ENCODE data around the gene RBMY1A1.
"Not testable (repeated sequence)": the region's sequence is repeated elsewhere in the genome, so short reads cannot be mapped to it uniquely, and the experiment has no call there.

RBMY1A1 gene

DNA sequence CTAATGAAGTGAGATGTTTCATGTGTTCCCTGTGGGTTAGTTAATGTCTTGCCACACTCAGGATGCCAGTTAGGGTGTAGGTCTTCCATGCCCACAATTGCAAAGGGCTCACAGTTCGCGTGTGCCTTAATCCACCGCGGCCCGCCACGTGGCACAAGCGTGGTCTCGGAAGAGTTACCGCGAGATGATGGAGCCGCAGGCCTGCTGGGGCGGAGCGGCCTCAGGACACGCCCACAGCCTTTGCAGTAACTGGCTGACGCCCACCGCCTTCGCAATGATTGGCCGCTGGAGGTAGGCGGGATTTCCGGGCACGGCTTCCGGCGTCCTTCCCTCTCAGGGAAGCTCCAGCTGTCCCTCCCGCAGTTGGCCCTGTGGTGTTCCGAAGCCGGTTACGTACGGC, at the start of gene RBMY1A1:
Gene RBMY1A1, plus strand, starts transcription at position 301 of the 400 bp plus-strand sequence. CDS start 2,013 bp downstream, outside the sequence.
- DNase-seq: not testable (repeated sequence)

DNA sequence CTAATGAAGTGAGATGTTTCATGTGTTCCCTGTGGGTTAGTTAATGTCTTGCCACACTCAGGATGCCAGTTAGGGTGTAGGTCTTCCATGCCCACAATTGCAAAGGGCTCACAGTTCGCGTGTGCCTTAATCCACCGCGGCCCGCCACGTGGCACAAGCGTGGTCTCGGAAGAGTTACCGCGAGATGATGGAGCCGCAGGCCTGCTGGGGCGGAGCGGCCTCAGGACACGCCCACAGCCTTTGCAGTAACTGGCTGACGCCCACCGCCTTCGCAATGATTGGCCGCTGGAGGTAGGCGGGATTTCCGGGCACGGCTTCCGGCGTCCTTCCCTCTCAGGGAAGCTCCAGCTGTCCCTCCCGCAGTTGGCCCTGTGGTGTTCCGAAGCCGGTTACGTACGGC, 23.6 kb upstream of the RBMY1A1 start, which contains the start of gene RBMY1B:
Gene RBMY1B, plus strand, starts transcription at position 301 of the 400 bp plus-strand sequence. CDS start 2,013 bp downstream, outside the sequence.
- DNase-seq: not testable (repeated sequence)

DNA sequence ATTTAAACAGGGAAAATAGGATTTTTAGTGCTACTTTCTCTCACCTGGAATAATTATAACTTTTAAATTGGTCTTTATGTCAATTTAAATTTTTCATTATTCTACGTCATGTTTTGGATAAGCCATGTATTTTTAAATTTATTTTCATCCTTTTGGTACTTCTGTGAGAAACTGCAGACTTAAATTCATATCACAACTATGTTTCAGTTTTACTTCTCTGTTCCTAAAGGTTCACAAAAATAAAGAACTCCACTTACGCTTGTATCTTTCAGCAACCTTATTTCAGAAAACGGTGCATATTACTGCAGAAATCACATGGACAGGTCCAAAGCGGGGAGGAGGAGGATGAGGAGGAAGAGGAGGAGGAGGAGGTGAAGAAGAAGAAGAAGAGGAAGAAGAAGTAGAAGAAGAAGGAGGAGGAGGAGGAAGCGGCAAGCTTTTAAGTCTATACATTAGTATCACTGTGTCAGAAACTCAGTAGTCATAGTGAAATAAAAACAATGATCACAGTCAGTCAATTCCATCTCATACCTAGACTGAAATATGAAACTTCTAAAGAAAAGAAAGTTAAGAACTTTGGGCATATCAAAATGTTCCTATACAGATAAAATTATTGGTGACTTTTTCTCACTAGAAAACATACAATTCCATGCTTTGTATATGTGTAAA, 24.8 kb downstream of the RBMY1A1 start:
- DNase-seq: not testable (repeated sequence)

DNA sequence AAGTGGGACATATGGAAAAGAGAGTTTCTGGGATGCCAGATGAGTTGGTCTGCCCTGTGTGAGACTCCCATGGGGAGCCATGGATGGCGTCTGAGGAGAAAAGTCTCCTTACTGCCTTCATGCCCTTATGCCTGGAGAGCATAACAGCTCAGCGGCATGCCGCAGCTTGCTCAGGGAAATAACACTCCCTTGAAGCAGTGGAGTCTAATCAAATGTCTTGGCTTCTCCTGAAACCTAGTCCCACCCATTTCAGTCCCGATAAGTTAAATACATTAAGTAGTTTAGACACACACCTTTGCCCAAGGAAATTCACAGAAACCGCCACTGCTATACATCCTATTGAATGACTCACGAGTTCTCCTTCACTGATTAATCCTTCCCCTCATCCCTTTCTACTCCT, 50.8 kb downstream of the RBMY1A1 start:
- DNase-seq: no peak

DNA sequence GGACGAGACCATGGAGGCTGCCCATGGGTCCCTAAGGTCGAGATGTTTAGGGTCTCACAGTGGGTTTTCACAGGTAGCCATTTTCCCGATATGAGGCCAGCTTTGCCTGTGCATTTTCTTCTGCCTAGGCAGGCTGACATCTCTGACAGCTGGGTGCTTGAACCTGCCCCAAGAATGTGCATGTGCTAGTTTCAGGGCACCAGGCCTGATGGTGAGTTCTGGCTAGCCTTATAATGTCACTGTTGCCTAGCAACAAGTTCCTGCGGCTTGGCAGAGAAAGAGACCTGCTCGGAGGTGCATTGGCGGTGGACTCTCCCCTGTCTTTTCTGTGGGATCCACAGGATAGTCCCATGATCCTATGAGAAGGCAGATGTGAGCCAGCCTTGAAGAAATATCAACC, 51.8 kb downstream of the RBMY1A1 start:
- DNase-seq: not testable (repeated sequence)

GRCh38 chrY:21592059-21592458, 57.4 kb downstream of the RBMY1A1 start:
- DNase-seq: no peak

DNA sequence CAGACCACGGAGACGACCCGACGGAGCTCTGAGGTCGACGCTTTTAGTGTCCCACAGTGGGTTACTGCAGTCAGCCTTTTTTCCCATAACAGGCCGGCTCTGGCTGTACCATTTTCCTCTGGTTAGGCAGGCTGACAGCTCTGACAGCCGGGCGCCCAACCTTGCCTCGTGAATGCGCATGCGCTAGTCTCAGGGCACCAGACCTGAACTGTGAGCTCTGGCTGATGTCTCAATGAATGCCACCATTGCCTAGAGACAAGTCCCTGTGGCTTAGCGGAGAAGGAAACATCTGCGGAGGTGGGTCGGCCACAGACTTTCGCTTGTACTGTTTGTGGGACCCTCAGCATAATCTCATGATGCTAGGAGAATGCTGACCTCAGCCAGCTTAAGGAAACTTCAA, 61.6 kb downstream of the RBMY1A1 start:
- DNase-seq: not testable (repeated sequence)
